GM12878 (cell line): ENCODE data around the gene AMY2B. TPM values are rescaled to one million over a fixed set of nuclear protein-coding genes. Genes with fewer than 3 reads are reported as not detected.
A peak's percentile ranks its signal among the peaks of the same experiment; 100 is the strongest.
"Not testable (repeated sequence)": the region's sequence is repeated elsewhere in the genome, so short reads cannot be mapped to it uniquely, and the experiment has no call there.

Source experiments
- ATAC-seq: fragments of 200-7000 bp; cut with Tn5 transposase; 3 replicates; pipeline ENCODE4 v1.9.1; 2020; ENCODE audit warnings: mild to moderate bottlenecking, moderate library complexity
- BruUV-seq: library from RNA; stranded (reverse); fragments of 400-500 nt; replicated peaks from 2 replicates; lab custom pipeline; 2021; lab: Mats Ljungman, UMichigan
- CTCF ChIA-PET: fragments of 300-600 bp; sonication (Branson Sonifier 250); formaldehyde crosslinking; extraction: SDS; loops from one replicate; lab custom pipeline; 2021; ENCODE audit warnings: inconsistent platforms; lab: Yijun Ruan, JAX
- POLR2A ChIA-PET: fragments of 350-600 bp; formaldehyde crosslinking; extraction: SDS; loops from one replicate; lab custom pipeline; 2021; ENCODE audit warnings: inconsistent platforms; lab: Charles Lee
- RAD21 ChIA-PET: fragments of 300-600 bp; sonication (Branson Sonifier 250); formaldehyde crosslinking; loops from one replicate; lab custom pipeline; 2023; ENCODE audit warnings: antibody characterized with exemption; ENCODE audit not compliant: unreplicated experiment; lab: Charles Lee
- SMC1A ChIA-PET: fragments of 300-600 bp; sonication (Branson Sonifier 250); formaldehyde crosslinking; loops from one replicate; lab custom pipeline; 2023; ENCODE audit not compliant: unreplicated experiment, uncharacterized antibody; lab: Charles Lee
- DNase-seq: peaks from one replicate; pipeline ENCODE4 v3.0.0-alpha.2; 2011; ENCODE audit warnings: low read depth, low spot score
- FAIRE-seq: peaks from 3 replicates; lab custom pipeline; 2011; peaks lifted over from hg19 to GRCh38; lab: Jason Lieb, UNC
- H2AFZ ChIP-seq: 2 replicates; pipeline ENCODE4 v1.6.0; 2011; ENCODE audit warnings: low read depth, low read length, control low read depth; ENCODE audit not compliant: control insufficient read depth
- H3K27ac ChIP-seq: 2 replicates; pipeline ENCODE4 v1.5.1; 2011; ENCODE audit warnings: control low read depth; ENCODE audit not compliant: control insufficient read depth, insufficient read depth
- H3K27me3 ChIP-seq, 2 experiments: replicated peaks in 1 of 2; 2 replicates each; pipeline versions ENCODE4 v1.6.0 to v1.6.1; 2011; ENCODE audit warnings: low read length in 1 of 2; ENCODE audit not compliant: control insufficient read depth in 2 of 2, insufficient read depth in 2 of 2
- H3K36me3 ChIP-seq, 2 experiments: 2 replicates each; pipeline ENCODE4 v1.5.1; 2011; ENCODE audit warnings: low read length in 1 of 2; ENCODE audit not compliant: control insufficient read depth in 2 of 2, insufficient read depth in 2 of 2
- H3K4me1 ChIP-seq: 2 replicates; pipeline ENCODE4 v1.6.1; 2011; ENCODE audit warnings: mild to moderate bottlenecking, low read length, moderate library complexity, mixed read lengths; ENCODE audit not compliant: control insufficient read depth, insufficient read depth
- H3K4me2 ChIP-seq: 2 replicates; pipeline ENCODE4 v1.6.0; 2011; ENCODE audit warnings: control low read depth; ENCODE audit not compliant: control insufficient read depth, insufficient read depth
- H3K4me3 ChIP-seq: fragments of 200-600 bp; sonication (generic); 2 replicates; pipeline ENCODE4 v1.5.1; 2016
- H3K79me2 ChIP-seq: 2 replicates; pipeline ENCODE4 v1.6.0; 2011; ENCODE audit warnings: low read length; ENCODE audit not compliant: control insufficient read depth, insufficient read depth
- H3K9ac ChIP-seq: 2 replicates; pipeline ENCODE4 v1.8.0; 2011; ENCODE audit warnings: low read length, control low read depth, mixed read lengths; ENCODE audit not compliant: control insufficient read depth, insufficient read depth
- H3K9me3 ChIP-seq: replicated peaks from 3 replicates; pipeline ENCODE4 v1.5.1; 2011; ENCODE audit warnings: mild to moderate bottlenecking, low read length; ENCODE audit not compliant: control insufficient read depth, insufficient read depth
- H4K20me1 ChIP-seq: 2 replicates; pipeline ENCODE4 v1.6.0; 2011; ENCODE audit not compliant: control insufficient read depth, insufficient read depth
- HSF1 ChIP-seq: fragments of 150-350 bp; IDR thresholded peaks from 2 replicates; pipeline ENCODE4 v1.6.1; 2014; ENCODE audit warnings: mild to moderate bottlenecking, low read depth, low read length
- IKZF2 ChIP-seq, 2 experiments: fragments of 450-650 bp; IDR thresholded peaks; 2 replicates each; pipeline ENCODE4 v1.6.1; 2017; ENCODE audit warnings: mild to moderate bottlenecking in 2 of 2, moderate library complexity in 2 of 2
- JUNB ChIP-seq: IDR thresholded peaks from 2 replicates; pipeline ENCODE4 v1.6.1; 2016; ENCODE audit warnings: antibody characterized with exemption, mild to moderate bottlenecking
- MEF2A ChIP-seq: IDR thresholded peaks from 2 replicates; pipeline ENCODE4 v1.6.1; 2011; ENCODE audit warnings: low read depth, mild to moderate bottlenecking, low read length, moderate library complexity; ENCODE audit not compliant: insufficient read depth
- MEF2B ChIP-seq: fragments of 450-650 bp; IDR thresholded peaks from 2 replicates; pipeline ENCODE4 v1.6.1; 2018; ENCODE audit warnings: mild to moderate bottlenecking, moderate library complexity; ENCODE audit not compliant: partially characterized antibody, poor library complexity, severe bottlenecking
- NFIC ChIP-seq: IDR thresholded peaks from 2 replicates; pipeline ENCODE4 v1.6.1; 2012; ENCODE audit warnings: low read depth, mild to moderate bottlenecking, inconsistent platforms, low read length, moderate library complexity
- ZBTB40 ChIP-seq: fragments of 450-650 bp; IDR thresholded peaks from 2 replicates; pipeline ENCODE4 v1.6.1; 2016; ENCODE audit warnings: mild to moderate bottlenecking, moderate library complexity, borderline replicate concordance
- WGBS: methylation state at CpG from one replicate; pipeline ENCODE4 v1.1.6; 2016; ENCODE audit warnings: low lambda C conversion rate; ENCODE audit not compliant: insufficient replicate concordance, insufficient coverage; ENCODE audit errors: missing lambda C conversion rate; 5-methylcytosine and 5-hydroxymethylcytosine counted together
- in situ Hi-C: fragments of 300-500 bp; cut with MboI; formaldehyde crosslinking; loops from 9 replicates; pipeline ENCODE4 v1.14.3; 2018; ENCODE audit warnings: mixed read lengths
- intact Hi-C: fragments of 100-400 bp; cut with micrococcal nuclease; formaldehyde crosslinking; loops from one replicate; pipeline ENCODE4 v1.14.2; 2022; ENCODE audit not compliant: unreplicated experiment
- polyA plus RNA-seq, 11 experiments: library from polyadenylated mRNA; depleted of rRNA in 4 of 11; unstranded in 6 of 11; stranded (reverse) in 5 of 11; fragments of >200 nt; fragmentation: Nextera tagmentation in 4 of 11; fragmentation: Illumina TruSeq in 1 of 11; extraction: Ambion mirVana in 4 of 11; extraction: Trizol in 1 of 11; gene quantifications; 1 replicate in 1 of 11; 2 replicates in 10 of 11; pipeline versions ENCODE4 v1.2.1 to v1.2.3, GENCODE V29; 2011 to 2016; ENCODE audit warnings: inconsistent platforms in 2 of 11, missing spikeins in 2 of 11, low read depth in 1 of 11
- total RNA-seq, 4 experiments: library from RNA; depleted of rRNA in 3 of 4; stranded (reverse); fragments of >200 nt in 3 of 4; fragmentation: Illumina TruSeq in 1 of 4; extraction: Trizol in 1 of 4; gene quantifications; 2 replicates each; pipeline versions ENCODE4 v1.2.1 to v1.2.3, GENCODE V29; 2013 to 2021

AMY2B gene
- total and polyA plus RNA-seq, 10 of the 15 experiments (the other 5 are each of a cell fraction or from before 2014, with no cell fraction given): 2.1 to 9.9 (median 4.8) TPM

GRCh38 chr1:103576065-103576464 lies 4.7 kb downstream of the AMY2B start:
- Histone ChIP-seq H3K9ac (no peak overlapping the region), H3K4me2 (0 out of 2 replicates have a peak overlapping the region, but pooled peaks have one; percentile 44), H3K79me2 (no peaks in the 10 kb centered on the region), H3K36me3 (no peaks in the 10 kb centered on the region), H4K20me1 (no peaks in the 10 kb centered on the region), H3K9me3 (no peaks in the 10 kb centered on the region), H3K4me1 (no peaks in the 10 kb centered on the region), H3K27ac (no peak overlapping the region), H2AFZ (no peak overlapping the region), H3K27me3 (no peaks in the 10 kb centered on the region), H3K4me3 (no peak overlapping the region)
- POLR2A ChIA-PET: no interaction called here
- SMC1A ChIA-PET: interaction anchor here (1.0 to 1.6 kb wide), 2 partner anchors 9 to 13 kb away, joined by 3 to 7 read pairs; no protein-coding TSS in a partner anchor
- in situ Hi-C loops: no loop called here
- FAIRE-seq (no peak), ATAC-seq (no peak), DNase-seq (no peak)
- no TSS peak for BruUV-seq
- TF ChIP-seq JUNB (peak; percentile 36), IKZF2 (IDR thresholded peaks at IDR 0.05) (no peak), HSF1 (no peak), NFIC (peak; percentile 59; the same call in 1 of the 2 replicates), MEF2B (peak; percentile 21), ZBTB40 (no peak), MEF2A (peak; percentile 73)
- intact Hi-C loops: no loop called here
- CTCF ChIA-PET: interaction anchor here (1.0 to 1.1 kb wide), 2 partner anchors 50 to 115 kb away, joined by 3 to 4 read pairs; no protein-coding TSS in a partner anchor
- RAD21 ChIA-PET: no interaction called here

GRCh38 chr1:103576784-103577183 lies 5.4 kb downstream of the AMY2B start:
- FAIRE-seq, BruUV-seq, DNase-seq, POLR2A ChIA-PET, H2AFZ ChIP-seq, H3K4me1 ChIP-seq, RAD21 ChIA-PET, in situ Hi-C loops, ATAC-seq, H3K9ac ChIP-seq, H3K27ac ChIP-seq, intact Hi-C loops, H3K27me3 ChIP-seq, H3K4me2 ChIP-seq, H4K20me1 ChIP-seq, H3K9me3 ChIP-seq, H3K4me3 ChIP-seq, H3K79me2 ChIP-seq, H3K36me3 ChIP-seq: not testable (repeated sequence)
- SMC1A ChIA-PET: interaction anchor here (1.6 kb wide), 1 partner anchor 14 kb away, joined by 7 read pairs; no protein-coding TSS in a partner anchor
- CTCF ChIA-PET: interaction anchor here (1.0 to 1.1 kb wide), 2 partner anchors 51 to 116 kb away, joined by 3 to 4 read pairs; no protein-coding TSS in a partner anchor
- WGBS: 97% methylated on average over 5 of the region's 5 CpGs
